Measurements from ENCODE around the gene CYS1.
"Not testable (repeated sequence)": the region's sequence is repeated elsewhere in the genome, so short reads cannot be mapped to it uniquely, and the experiment has no call there.

Gene CYS1, protein sequence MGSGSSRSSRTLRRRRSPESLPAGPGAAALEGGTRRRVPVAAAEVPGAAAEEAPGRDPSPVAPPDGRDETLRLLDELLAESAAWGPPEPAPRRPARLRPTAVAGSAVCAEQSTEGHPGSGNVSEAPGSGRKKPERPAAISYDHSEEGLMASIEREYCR

GRCh38 chr2:10079870-10080535 lies at the start of gene CYS1:
TSS of gene CYS1 (minus strand) at chr2:10080411. CDS start at chr2:10080223, 188 bp downstream.
- peak in 1 of 2 experiments; percentile 9 for DNase-seq

DNA sequence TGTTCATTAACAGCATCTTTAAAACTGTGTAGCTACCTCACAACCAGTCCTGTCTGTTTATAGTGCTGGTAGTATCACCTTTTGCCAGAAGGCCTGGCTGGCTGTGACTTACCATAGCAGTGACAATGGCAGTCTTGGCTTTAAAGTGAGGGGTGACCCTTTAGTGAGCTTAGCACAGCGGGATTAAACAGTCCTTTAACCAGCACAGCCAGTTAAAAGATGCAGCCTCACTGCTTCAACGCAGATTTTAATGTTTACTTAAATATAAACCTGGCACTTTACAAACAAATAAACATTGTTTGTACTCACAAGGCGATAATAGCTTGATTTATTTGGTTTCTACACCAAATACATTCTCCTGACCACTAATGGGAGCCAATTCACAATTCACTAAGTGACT lies 49.3 kb upstream of the CYS1 start:
- DNase-seq = peak in 1 of 2 experiments; percentile 50

DNA sequence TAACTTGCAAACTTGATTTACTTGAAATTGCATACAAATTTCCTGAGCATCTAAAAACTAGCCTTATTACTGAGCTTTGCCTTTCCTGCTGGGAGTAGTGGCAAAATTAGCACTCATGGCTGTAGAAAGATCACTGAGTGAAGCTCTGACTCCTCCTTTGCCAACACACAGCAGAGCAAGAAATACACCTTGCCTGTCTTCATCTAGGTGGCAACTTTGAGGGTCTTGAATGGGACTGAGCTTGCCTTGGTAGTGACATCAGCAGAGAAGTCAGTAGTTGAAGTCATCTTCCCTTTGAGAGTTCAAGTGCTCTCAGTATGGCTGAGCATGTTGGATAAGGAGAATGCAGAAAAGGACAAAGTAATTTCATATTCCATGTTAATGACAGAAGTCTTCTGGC lies 48.2 kb upstream of the CYS1 start:
- DNase-seq = no peak

- DNase-seq = no peak
Measured at GRCh38 chr2:10126632-10127026, 46.4 kb upstream of the CYS1 start.

DNA sequence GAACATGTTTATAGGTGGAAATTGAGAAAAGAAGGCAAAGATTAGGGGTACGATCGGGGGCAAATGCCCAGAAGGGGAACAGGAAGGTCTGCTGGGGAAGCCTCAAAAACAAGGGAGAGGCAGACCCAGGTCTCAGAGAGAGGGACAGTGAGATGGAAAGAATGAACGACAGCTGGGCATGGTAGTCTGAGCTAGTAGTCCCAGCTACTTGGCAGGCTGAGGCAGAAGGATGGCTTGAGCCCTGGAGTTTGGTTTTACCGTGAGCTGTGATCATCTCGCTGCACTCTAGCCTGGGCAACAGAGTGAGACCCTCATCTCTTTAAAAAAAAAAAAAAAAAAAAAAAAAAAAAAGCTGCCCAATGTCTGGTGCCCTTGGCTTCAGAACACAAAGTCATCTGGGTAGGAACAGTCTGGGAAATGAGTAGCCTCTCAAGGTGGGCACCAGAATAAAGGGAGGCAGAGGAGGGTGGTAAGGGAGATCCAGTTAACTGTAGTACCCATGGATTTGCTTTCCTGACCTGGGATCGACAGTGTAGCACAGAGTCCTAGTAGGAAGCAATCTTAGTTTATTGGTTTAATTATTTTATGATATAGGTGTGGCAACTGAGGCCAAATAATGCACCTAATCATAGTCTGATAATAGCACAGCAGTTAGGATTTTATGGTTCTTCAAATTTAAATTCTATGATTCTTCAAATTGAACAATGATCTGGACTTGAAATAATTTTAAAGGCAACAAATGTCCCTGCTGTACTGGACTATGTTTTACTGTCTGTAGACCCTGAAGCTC lies 45.8 kb upstream of the CYS1 start:
- no peak for DNase-seq

DNA sequence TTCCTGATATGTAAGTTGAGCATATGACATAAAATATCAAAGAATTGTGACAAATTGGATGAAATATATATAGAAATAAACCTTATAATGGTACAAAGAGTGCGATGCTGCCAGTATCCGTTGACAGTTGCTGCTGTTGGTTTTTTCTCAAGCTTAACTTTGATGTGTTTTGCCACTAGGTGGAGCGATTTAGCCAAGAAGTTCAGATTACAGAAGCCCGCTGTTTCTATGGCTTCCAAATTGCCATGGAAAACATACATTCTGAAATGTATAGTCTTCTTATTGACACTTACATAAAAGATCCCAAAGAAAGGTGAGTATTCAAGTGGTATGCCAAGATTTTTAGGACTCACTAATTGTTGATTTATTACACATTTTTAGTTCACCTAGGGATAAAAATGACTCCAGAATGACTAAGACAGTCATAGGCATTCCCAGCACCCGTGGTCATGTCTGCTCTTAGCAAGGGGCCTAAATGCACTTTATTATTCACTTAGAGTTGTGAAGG lies 44.4 kb upstream of the CYS1 start:
- DNase-seq = peak; percentile 81 to 83

DNA sequence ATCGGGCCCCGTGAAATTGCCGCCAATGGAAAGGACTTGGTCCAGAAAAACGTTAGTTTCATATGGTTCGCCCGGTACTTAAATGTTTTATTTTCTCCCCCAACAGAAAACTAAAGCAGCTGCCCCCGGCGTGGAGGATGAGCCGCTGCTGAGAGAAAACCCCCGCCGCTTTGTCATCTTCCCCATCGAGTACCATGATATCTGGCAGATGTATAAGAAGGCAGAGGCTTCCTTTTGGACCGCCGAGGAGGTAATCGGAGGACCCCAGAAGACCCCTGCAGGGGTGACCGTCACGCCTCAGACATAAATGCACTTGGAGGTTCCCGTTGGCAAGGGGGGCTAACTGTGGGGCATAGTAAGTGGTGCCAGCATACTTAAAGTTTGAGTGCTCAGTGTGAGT lies 43.1 kb upstream of the CYS1 start:
- DNase-seq = no peak

DNA sequence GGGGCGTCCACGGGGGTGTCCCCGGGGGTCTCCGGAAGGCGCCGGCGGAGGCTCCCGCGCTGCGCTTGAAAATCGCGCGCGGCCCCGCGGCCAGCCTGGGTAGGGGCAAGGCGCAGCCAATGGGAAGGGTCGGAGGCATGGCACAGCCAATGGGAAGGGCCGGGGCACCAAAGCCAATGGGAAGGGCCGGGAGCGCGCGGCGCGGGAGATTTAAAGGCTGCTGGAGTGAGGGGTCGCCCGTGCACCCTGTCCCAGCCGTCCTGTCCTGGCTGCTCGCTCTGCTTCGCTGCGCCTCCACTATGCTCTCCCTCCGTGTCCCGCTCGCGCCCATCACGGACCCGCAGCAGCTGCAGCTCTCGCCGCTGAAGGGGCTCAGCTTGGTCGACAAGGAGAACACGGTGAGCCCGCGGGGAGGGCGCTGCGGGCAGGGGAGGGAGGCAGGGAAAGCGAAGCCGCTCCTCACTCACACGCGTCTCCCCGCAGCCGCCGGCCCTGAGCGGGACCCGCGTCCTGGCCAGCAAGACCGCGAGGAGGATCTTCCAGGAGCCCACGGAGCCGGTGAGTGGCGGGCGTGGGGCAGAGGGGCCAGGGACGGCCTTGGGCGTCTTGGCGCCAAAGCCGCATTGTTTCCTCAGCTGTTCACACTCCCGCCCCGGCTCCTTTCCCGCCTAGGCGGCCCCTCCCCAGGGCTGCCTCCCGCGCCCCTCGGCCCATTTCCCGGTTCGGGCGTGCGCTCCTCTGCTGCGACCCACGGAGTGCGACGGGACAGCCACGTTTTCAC lies 42.5 kb upstream of the CYS1 start, which contains the start of gene RRM2:
TSS of gene RRM2 (plus strand) at position 240 of the 781 bp plus-strand sequence. CDS start at position 300, 60 bp downstream.
- DNase-seq = peak; percentile 97 to 98

GRCh38 chr2:10120877-10121574 lies 40.8 kb upstream of the CYS1 start:
- DNase-seq = peak in 1 of 2 experiments; percentile 46

GRCh38 chr2:10120158-10120876 lies 40.1 kb upstream of the CYS1 start:
- peak; percentile 98 for DNase-seq

DNA sequence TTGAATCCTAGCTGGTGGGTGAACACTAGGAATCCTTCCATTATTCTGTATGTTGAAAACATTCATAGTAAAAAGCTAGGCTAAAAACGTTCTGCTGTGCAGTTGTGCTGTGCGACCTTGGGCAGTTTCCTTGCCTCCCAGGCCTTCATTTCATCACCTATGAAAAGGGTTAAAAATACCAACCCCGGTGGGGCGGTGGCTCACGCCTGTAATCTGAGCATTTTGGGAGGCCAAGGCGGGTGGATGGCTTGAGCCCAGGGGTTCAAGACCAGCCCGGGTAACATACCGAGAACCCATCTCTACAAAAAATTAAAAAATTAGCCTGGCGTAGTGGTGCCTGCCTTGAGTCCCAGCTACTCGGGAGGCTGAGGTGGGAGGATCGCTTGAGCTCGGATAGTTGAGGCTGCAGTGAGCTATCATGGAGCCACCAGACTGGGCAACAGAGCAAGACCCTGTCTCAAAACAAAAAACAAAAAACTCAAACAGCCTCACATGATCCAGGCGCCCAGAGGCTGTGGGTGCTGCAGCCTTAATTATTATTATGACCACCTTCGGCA lies 39.5 kb upstream of the CYS1 start:
- no peak for DNase-seq

- DNase-seq = no peak
Measured at GRCh38 chr2:10119027-10119325, 38.8 kb upstream of the CYS1 start.

- DNase-seq = no peak
Measured at GRCh38 chr2:10109311-10109710, 29.1 kb upstream of the CYS1 start.

- DNase-seq = not testable (repeated sequence)
Measured at GRCh38 chr2:10104906-10105305, 24.7 kb upstream of the CYS1 start.

DNA sequence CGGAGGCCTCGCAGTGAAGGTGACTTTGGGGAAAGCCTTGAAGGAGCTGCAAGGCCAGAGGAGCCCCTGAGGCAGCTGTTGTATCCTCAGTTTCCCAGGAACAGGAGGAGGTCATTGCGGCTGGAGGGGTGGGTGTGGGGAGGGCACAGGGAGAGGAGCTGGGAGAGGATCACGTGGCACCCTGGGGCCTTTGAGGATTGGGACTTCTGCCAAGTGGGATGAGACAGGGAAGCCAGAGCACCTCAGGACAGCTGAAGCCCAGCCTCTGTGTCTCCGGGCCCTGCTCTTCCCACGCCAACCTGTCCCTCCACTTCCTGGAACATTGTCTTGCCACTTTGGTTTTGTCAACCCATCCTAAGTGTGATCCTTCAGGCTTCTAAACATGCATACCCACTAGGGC lies 23.0 kb upstream of the CYS1 start:
- no peak for DNase-seq

DNA sequence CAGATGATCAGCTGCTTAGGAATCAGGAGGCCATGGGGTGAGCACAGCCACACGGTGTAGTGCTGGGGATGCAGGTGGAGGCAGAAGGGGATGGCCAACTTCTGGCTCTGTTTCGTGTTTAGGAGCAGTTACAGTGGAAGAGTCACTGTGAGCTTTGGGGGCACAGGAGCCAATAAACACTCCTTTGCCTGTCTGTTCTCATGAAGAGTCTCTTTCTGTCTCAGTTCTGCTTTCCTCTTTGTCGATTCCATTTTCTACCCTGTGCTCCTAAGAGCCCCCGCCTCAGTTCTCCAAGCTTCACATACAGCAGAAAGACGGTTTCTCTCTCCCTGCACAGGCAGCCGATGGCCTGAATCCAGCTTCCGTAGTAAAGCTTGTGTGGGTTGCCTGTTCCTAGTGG lies 21.3 kb upstream of the CYS1 start:
- DNase-seq = no peak

GRCh38 chr2:10097352-10098148 lies 17.3 kb upstream of the CYS1 start:
- peak; percentile 39 to 62 for DNase-seq

- DNase-seq = no peak
Measured at GRCh38 chr2:10096641-10097040, 16.4 kb upstream of the CYS1 start.

- DNase-seq = no peak
Measured at GRCh38 chr2:10095175-10095574, 15.0 kb upstream of the CYS1 start.

DNA sequence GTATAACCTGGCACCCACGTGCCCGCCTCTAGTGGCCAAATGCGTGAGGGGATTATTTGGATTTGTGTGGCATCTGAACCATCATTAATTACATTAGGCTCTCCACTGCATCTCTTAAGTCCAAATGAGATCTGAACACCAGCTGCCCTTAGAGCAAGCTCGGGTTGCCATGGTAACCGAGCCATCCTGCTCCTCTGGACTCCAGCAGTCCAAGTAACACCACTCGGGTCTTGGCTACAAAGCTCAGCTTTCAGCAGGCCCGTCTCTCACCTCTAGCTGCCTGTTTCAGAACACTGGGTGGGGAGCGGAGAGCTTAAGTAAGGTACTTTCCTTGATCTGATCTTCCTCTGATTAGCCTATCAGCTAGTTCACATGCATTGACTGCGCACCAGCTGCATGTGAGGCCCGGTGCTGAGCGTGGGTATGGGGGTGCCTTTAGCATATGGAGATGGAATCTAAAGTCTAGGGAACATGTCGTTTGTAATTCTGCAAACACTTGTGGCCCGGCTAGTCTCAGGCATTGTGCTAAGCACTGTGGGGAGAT lies 14.1 kb upstream of the CYS1 start:
- no peak for DNase-seq

All from NCI-H2081 (cell line).